ENCODE data around the gene RRP15.

DNA sequence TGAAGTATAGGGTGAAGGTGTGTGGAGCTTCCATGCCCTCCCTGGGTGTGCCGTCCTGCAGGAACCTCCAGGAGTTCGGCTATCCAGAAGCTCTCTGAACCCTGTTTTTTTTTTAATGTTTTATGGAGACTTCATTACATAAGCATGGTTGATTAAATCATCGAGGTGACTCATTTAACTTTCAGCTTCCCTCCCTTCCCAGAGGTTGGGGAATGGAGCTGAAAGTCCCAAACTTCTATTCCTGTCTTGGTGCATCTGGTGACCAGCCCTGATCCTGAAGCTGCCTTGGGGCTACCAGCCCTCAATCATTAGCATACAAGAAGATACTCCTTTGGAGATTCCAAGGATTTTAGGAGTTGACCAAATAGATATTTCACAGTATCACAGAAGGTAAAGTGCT is 9.5 kb downstream of the RRP15 start:
- no peak for TF ChIP-seq POLR2AphosphoS5 (IDR thresholded peaks at IDR 0.05)
- TF ChIP-seq, protein P1, sequence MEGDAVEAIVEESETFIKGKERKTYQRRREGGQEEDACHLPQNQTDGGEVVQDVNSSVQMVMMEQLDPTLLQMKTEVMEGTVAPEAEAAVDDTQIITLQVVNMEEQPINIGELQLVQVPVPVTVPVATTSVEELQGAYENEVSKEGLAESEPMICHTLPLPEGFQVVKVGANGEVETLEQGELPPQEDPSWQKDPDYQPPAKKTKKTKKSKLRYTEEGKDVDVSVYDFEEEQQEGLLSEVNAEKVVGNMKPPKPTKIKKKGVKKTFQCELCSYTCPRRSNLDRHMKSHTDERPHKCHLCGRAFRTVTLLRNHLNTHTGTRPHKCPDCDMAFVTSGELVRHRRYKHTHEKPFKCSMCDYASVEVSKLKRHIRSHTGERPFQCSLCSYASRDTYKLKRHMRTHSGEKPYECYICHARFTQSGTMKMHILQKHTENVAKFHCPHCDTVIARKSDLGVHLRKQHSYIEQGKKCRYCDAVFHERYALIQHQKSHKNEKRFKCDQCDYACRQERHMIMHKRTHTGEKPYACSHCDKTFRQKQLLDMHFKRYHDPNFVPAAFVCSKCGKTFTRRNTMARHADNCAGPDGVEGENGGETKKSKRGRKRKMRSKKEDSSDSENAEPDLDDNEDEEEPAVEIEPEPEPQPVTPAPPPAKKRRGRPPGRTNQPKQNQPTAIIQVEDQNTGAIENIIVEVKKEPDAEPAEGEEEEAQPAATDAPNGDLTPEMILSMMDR (IDR thresholded peaks at IDR 0.05): no peak
- TF ChIP-seq EP300 (IDR thresholded peaks at IDR 0.05; ENCODE audit: low read depth): no peak
- no peak for TF ChIP-seq POLR2A (IDR thresholded peaks at IDR 0.05)

Measured in transverse colon (tissue), 4 donors.